Spinal cord (tissue), 10 donors: ENCODE measurements around the gene PLA2G4F. TPM values are rescaled to one million over a fixed set of nuclear protein-coding genes. Genes with fewer than 3 reads are reported as not detected.
"Not testable (repeated sequence)": the region's sequence is repeated elsewhere in the genome, so short reads cannot be mapped to it uniquely, and the experiment has no call there.

Experiments used
- DNase-seq, 6 donors: peaks; one replicate each; pipeline versions ENCODE4 v3.0.0 to v3.0.0-alpha.2; 2013 to 2015; ENCODE audit warnings: low spot score in 6 of 6, low read depth in 4 of 6
- H3K27ac ChIP-seq: one replicate; pipeline ENCODE4 v1.5.1; 2013; ENCODE audit warnings: low read depth, low read length, control low read depth
- H3K27me3 ChIP-seq: one replicate; pipeline ENCODE4 v1.6.1; 2013; ENCODE audit warnings: low read length; ENCODE audit not compliant: control insufficient read depth, insufficient read depth
- H3K36me3 ChIP-seq: one replicate; pipeline ENCODE4 v1.6.1; 2013; ENCODE audit warnings: low read length; ENCODE audit not compliant: control insufficient read depth, insufficient read depth
- H3K4me1 ChIP-seq: one replicate; pipeline ENCODE4 v1.6.1; 2013; ENCODE audit warnings: low read length; ENCODE audit not compliant: control insufficient read depth, insufficient read depth
- H3K4me3 ChIP-seq: one replicate; pipeline ENCODE4 v1.5.1; 2013; ENCODE audit warnings: low read depth, low read length, control low read depth
- H3K9me3 ChIP-seq: one replicate; pipeline ENCODE4 v1.6.1; 2013; ENCODE audit warnings: low read length; ENCODE audit not compliant: control insufficient read depth, insufficient read depth
- WGBS: methylation state at CpG from one replicate; pipeline ENCODE4 v1.1.5; 2013; ENCODE audit warnings: missing lambda C conversion rate; ENCODE audit not compliant: insufficient coverage; 5-methylcytosine and 5-hydroxymethylcytosine counted together
- polyA plus RNA-seq, 2 donors: library from polyadenylated mRNA; unstranded; fragments of 120-200 nt; gene quantifications; one replicate each; pipeline ENCODE4 v1.2.1, GENCODE V29; 2013; ENCODE audit not compliant: insufficient read length in 2 of 2
- small RNA-seq: library from RNA; depleted of rRNA; stranded (forward); fragments of <200 nt; gene quantifications from one replicate; pipeline ENCODE3, GENCODE V24; 2014; ENCODE audit warnings: low replicate concordance
- total RNA-seq, 2 donors: library from RNA; depleted of rRNA in 1 of 2; stranded (reverse); fragments of 120-200 nt in 1 of 2; fragments of >200 nt in 1 of 2; gene quantifications; one replicate each; pipeline versions ENCODE4 v1.2.3 to v1.2.4, GENCODE V29; 2013 to 2014
- donor health status: healthy.

Gene PLA2G4F
- total and polyA plus RNA-seq, 4 donors, result 0.11 to 0.25 (median 0.21) TPM; not detected in 1

- Histone ChIP-seq H3K36me3 (no peaks in the 10 kb centered on the region), H3K9me3 (no peaks in the 10 kb centered on the region), H3K27me3 (no peaks in the 10 kb centered on the region), H3K27ac (no peak overlapping the region), H3K4me1 (peaks cover 8% of the 10 kb centered on the region), H3K4me3 (no peak overlapping the region)
- no peak for DNase-seq
- WGBS, result 83% methylated on average over 20 of the region's 21 CpGs
Observed at GRCh38 chr15:42092398-42093318, 63.8 kb downstream of the PLA2G4F start.

DNA sequence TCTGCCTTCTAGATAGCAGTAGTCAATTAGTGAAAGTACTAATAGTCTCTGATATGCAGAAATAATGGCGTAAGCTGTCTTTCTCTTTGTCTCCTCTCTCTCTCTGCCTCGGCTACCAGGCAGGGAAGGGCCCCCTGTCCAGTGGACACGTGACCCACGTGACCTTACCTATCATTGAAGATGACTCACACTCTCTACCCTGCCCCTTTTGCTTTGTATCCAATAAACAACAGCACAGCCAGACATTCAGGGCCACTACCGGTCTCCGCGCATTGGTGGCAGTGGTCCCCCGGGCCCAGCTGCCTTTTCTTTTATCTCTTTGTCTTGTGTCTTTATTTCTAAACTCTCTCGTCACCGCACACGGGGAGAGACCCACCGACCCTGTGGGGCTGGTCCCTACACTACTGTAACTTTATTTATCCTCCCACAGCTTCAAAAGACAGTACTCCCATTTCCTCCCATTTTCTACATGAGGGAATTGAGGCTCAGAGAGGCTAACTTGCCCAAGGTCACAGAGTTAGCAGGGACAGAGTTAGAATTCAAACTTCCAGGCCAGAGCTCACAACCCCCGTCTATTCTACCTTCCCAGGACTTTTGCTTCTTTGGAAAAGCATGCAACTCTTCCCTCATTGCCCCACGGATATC is 64.6 kb downstream of the PLA2G4F start:
- H3K27ac ChIP-seq, H3K9me3 ChIP-seq, H3K4me3 ChIP-seq, H3K4me1 ChIP-seq, H3K27me3 ChIP-seq, H3K36me3 ChIP-seq, DNase-seq: not testable (repeated sequence)
- 42% methylated on average over 11 of the region's 14 CpGs for WGBS

DNA sequence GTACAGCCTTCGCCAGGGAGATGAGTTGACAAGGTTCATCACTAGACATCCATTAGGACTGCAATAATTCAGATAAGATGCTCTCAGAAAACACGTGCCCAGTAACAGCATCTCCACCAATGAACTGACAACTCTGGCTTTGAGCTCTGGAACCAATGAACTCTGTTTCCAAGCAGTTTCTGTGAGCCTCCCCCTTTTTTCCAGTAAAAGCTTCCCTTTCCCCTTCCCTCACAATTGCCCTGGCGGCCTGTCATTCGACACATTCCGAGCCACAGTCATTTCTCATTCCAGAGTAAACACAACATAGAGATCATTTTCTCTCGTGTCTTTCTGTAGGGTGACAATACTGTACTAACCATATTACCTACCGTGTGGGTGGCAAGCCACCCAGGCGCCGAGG is 65.7 kb downstream of the PLA2G4F start:
- H3K36me3 ChIP-seq, result no peaks in the 10 kb centered on the region
- H3K27ac ChIP-seq, result no peak overlapping the region
- peak in 1 of 6 donors; percentile 4 for DNase-seq
- no peaks in the 10 kb centered on the region for H3K9me3 ChIP-seq
- WGBS, result 63% methylated on average over 5 of the region's 9 CpGs
- no peak overlapping the region for H3K4me3 ChIP-seq
- peaks cover 8% of the 10 kb centered on the region for H3K4me1 ChIP-seq
- H3K27me3 ChIP-seq, result no peaks in the 10 kb centered on the region

DNA sequence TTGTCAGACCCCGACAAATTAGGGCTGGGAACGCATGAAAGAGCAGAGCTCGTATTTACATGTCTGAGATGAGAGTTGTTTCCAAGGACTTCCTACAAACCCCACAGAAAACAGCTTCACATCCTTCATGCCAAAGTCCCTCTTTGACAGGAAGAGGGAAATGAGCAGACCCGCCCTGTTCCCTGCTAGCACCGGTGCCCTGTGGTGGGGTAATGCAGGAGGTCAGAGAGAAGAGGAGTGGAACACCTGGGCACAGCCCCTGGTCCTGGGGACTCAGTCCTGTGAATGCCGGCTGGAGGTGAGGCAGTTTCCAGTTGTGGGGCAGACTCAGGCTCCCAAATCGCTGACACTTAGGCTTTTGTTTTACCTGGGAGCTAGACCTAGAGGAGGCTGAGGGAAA is 66.1 kb downstream of the PLA2G4F start:
- no peaks in the 10 kb centered on the region for H3K27me3 ChIP-seq
- no peaks in the 10 kb centered on the region for H3K9me3 ChIP-seq
- 71% methylated on average over 4 of the region's 7 CpGs for WGBS
- no peaks in the 10 kb centered on the region for H3K36me3 ChIP-seq
- peaks cover 8% of the 10 kb centered on the region for H3K4me1 ChIP-seq
- no peak overlapping the region for H3K27ac ChIP-seq
- H3K4me3 ChIP-seq, result no peak overlapping the region
- DNase-seq, result no peak

DNA sequence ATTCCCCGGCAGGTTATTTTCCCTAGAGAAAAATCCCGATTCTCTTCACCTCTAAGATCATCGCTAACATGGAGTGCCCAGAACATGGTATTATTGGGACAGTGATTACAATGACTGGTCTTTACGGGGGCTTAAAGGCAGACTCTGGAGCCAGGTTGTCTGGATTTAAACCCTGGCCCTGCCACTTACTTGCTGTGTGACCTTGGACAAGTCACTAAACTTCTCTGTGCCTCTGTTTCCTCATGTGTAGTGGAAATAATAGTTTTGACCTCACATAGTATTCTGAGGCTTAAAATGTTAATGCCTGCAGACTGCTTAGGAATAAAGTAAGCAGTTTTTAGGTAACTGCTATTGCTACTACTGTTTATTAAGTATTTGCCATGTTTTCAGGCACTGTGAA is 66.5 kb downstream of the PLA2G4F start:
- WGBS, result 100% methylated on average over 1 of the region's 4 CpGs

More for the DNA sequence above, 66.5 kb downstream of the PLA2G4F start:
- Histone ChIP-seq H3K27me3 (no peaks in the 10 kb centered on the region), H3K9me3 (no peaks in the 10 kb centered on the region), H3K27ac (no peak overlapping the region), H3K36me3 (no peaks in the 10 kb centered on the region), H3K4me3 (no peak overlapping the region), H3K4me1 (peaks cover 8% of the 10 kb centered on the region)
- DNase-seq, result no peak

Small RNA genes lying within 50 kb of the gene (small RNA-seq; reads per million reads assigned to genes)
- 0.63 reads per million, percentile 65 among the genes with 10 or more reads in this experiment for gene MIR627

Other genes with a start within 250 kb of the PLA2G4F start
- gene EHD4, start 184.1 kb downstream of the PLA2G4F start, total RNA-seq, result 10 to 100 TPM in 1 of 2 donors, 1 to 10 TPM in 1; 8.9 to 12.3 TPM
- gene EHD4, start 184.1 kb downstream of the PLA2G4F start, polyA plus RNA-seq, result 1 to 10 TPM; 6.8 to 8.1 TPM
- not detected for gene PLA2G4E, start 135.6 kb downstream of the PLA2G4F start, total RNA-seq
- gene PLA2G4E, start 135.6 kb downstream of the PLA2G4F start, polyA plus RNA-seq, result not detected
- under 1 TPM; 0.06 to 0.10 TPM for gene PLA2G4D, start 62.1 kb downstream of the PLA2G4F start, total RNA-seq
- gene PLA2G4D, start 62.1 kb downstream of the PLA2G4F start, polyA plus RNA-seq, result under 1 TPM; 0.10 to 0.26 TPM
- 10 to 100 TPM; 61.4 to 65.1 TPM for gene VPS39, start 51.7 kb upstream of the PLA2G4F start, total RNA-seq
- 10 to 100 TPM; 68.8 to 77.6 TPM for gene VPS39, start 51.7 kb upstream of the PLA2G4F start, polyA plus RNA-seq
- 10 to 100 TPM; 23.1 to 24.8 TPM for gene GANC, start 116.6 kb upstream of the PLA2G4F start, total RNA-seq
- 10 to 100 TPM; 19.7 to 20.9 TPM for gene GANC, start 116.6 kb upstream of the PLA2G4F start, polyA plus RNA-seq
- 10 to 100 TPM; 59.7 to 95.1 TPM for gene TMEM87A, start 116.8 kb upstream of the PLA2G4F start, total RNA-seq
- 10 to 100 TPM; 52.6 to 56.5 TPM for gene TMEM87A, start 116.8 kb upstream of the PLA2G4F start, polyA plus RNA-seq
- gene CAPN3, start 202.9 kb upstream of the PLA2G4F start, total RNA-seq, result 10 to 100 TPM; 19.2 to 34.6 TPM
- gene CAPN3, start 202.9 kb upstream of the PLA2G4F start, polyA plus RNA-seq, result 10 to 100 TPM; 35.8 to 46.7 TPM